Natural killer cell (primary cell): ENCODE measurements around the gene BCL3. TPM values are rescaled to one million over a fixed set of nuclear protein-coding genes. Genes with fewer than 3 reads are reported as not detected.

Source experiments
- ATAC-seq, 3 donors: fragments of 150-1000 bp in 2 of 3; fragments of 200-7000 bp in 1 of 3; cut with Tn5 transposase; 1 replicate in 1 of 3; 2 replicates in 2 of 3; pipeline ENCODE4 v1.10.0; 2021; ENCODE audit warnings: mild to moderate bottlenecking in 2 of 3, moderate library complexity in 2 of 3
- DNase-seq, 2 donors: peaks; one replicate each; pipeline versions ENCODE4 v3.0.0 to v3.0.0-alpha.2; 2013 to 2021; ENCODE audit warnings: mixed read lengths in 1 of 2
- H3K27ac ChIP-seq: one replicate; pipeline ENCODE4 v1.5.1; 2013; ENCODE audit warnings: mild to moderate bottlenecking, low read length
- H3K27me3 ChIP-seq: one replicate; pipeline ENCODE4 v1.6.1; 2013; ENCODE audit warnings: low read length; ENCODE audit not compliant: control insufficient read depth, insufficient read depth
- H3K36me3 ChIP-seq: one replicate; pipeline ENCODE4 v1.6.1; 2013; ENCODE audit warnings: low read length; ENCODE audit not compliant: control insufficient read depth, insufficient read depth
- H3K4me1 ChIP-seq: one replicate; pipeline ENCODE4 v1.6.1; 2013; ENCODE audit warnings: low read length; ENCODE audit not compliant: control insufficient read depth, insufficient read depth
- H3K4me3 ChIP-seq: one replicate; pipeline ENCODE4 v1.5.1; 2013; ENCODE audit warnings: low read length
- H3K9me3 ChIP-seq: one replicate; pipeline ENCODE4 v1.6.1; 2013; ENCODE audit warnings: low read length; ENCODE audit not compliant: control insufficient read depth, insufficient read depth
- H3K27ac Mint-ChIP-seq, 2 donors: one replicate each; pipeline ENCODE4 v1.8.0; 2022; ENCODE audit warnings: mild to moderate bottlenecking in 2 of 2, mixed read lengths in 2 of 2, moderate library complexity in 1 of 2
- H3K27me3 Mint-ChIP-seq, 2 donors: one replicate each; pipeline ENCODE4 v1.8.0; 2022; ENCODE audit warnings: low read depth in 2 of 2, mixed read lengths in 2 of 2
- H3K36me3 Mint-ChIP-seq: one replicate; pipeline ENCODE4 v1.8.0; 2022; ENCODE audit warnings: mixed read lengths
- H3K4me1 Mint-ChIP-seq, 2 donors: one replicate each; pipeline ENCODE4 v1.8.0; 2022; ENCODE audit warnings: mixed read lengths in 2 of 2
- H3K4me3 Mint-ChIP-seq: one replicate; pipeline ENCODE4 v1.8.0; 2022; ENCODE audit warnings: mild to moderate bottlenecking, moderate library complexity, mixed read lengths
- H3K9me3 Mint-ChIP-seq, 2 donors: one replicate each; pipeline ENCODE4 v1.8.0; 2022; ENCODE audit warnings: mixed read lengths in 2 of 2
- CTCF ChIP-seq: fragments of 200-600 bp; IDR thresholded peaks from one replicate; pipeline ENCODE4 v1.8.0; 2022; ENCODE audit warnings: antibody characterized with exemption
- WGBS: methylation state at CpG from one replicate; pipeline ENCODE4 v1.1.7; 2013; ENCODE audit warnings: missing lambda C conversion rate; ENCODE audit not compliant: insufficient coverage; 5-methylcytosine and 5-hydroxymethylcytosine counted together
- intact Hi-C: fragments of 100-400 bp; cut with micrococcal nuclease; formaldehyde crosslinking; loops from one replicate; pipeline ENCODE4 v1.14.2; 2022
- total RNA-seq, 4 donors: library from RNA; stranded (reverse); fragments of 120-200 nt in 1 of 4; gene quantifications; one replicate each; pipeline versions ENCODE4 v1.2.3 to v1.2.4, GENCODE V29; 2013 to 2022

BCL3 gene
- total RNA-seq, 3 donors from 2014 or later (not counting 1 experiment from before 2014, with no cell fraction given) = 152 to 199 (median 164) TPM

DNA sequence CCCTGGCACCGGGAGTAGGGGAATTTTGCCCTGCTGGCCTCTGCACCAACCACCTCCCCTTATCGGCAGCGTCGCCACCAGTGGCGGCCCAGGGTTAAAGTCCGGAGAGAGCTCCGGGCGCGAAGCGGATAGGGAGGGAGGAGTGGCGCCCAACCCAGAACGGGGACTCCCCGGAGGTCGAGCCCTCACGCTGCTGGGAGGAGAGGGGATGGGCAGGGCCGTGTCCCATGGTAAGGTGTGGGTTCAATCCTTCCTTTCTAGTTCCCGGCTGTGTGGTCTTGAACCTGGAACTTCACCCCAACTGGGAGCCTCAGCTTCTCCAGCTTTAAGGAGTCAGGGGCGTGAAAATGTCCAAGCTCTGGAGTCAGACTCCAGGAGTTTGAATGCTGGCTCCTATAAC lies 23.3 kb upstream of the BCL3 start:
- no peak overlapping the region for H3K4me3 Mint-ChIP-seq
- peaks cover 9 to 22% of the 10 kb centered on the region in 2 donors for H3K4me1 Mint-ChIP-seq
- Histone ChIP-seq H3K27me3 (peaks cover 2% of the 10 kb centered on the region), H3K4me3 (no peak overlapping the region), H3K36me3 (no peaks in the 10 kb centered on the region), H3K4me1 (peaks cover 48% of the 10 kb centered on the region), H3K9me3 (no peaks in the 10 kb centered on the region), H3K27ac (no peak overlapping the region)
- no peaks in the 10 kb centered on the region for H3K36me3 Mint-ChIP-seq
- H3K27me3 Mint-ChIP-seq = peaks cover 0 to 7% of the 10 kb centered on the region in 2 donors
- no peaks in the 10 kb centered on the region for H3K9me3 Mint-ChIP-seq
- intact Hi-C loops = no loop called here
- TF ChIP-seq CTCF = no peak
- peak; percentile 40 to 68 (median 53) for ATAC-seq
- DNase-seq = peak in 1 of 2 donors; percentile 18
- 47% methylated on average over 17 of the region's 18 CpGs for WGBS
- no peak overlapping the region for H3K27ac Mint-ChIP-seq

- Histone ChIP-seq H3K36me3 (no peaks in the 10 kb centered on the region), H3K27ac (no peak overlapping the region), H3K27me3 (peaks cover 2% of the 10 kb centered on the region), H3K4me1 (peaks cover 48% of the 10 kb centered on the region), H3K9me3 (no peaks in the 10 kb centered on the region), H3K4me3 (no peak overlapping the region)
- no peak overlapping the region for H3K27ac Mint-ChIP-seq
- H3K9me3 Mint-ChIP-seq = no peaks in the 10 kb centered on the region
- no peak for DNase-seq
- 95% methylated on average over 5 of the region's 5 CpGs for WGBS
- H3K4me1 Mint-ChIP-seq = peaks cover 9 to 22% of the 10 kb centered on the region in 2 donors
- intact Hi-C loops = no loop called here
- no peaks in the 10 kb centered on the region for H3K36me3 Mint-ChIP-seq
- no peak for ATAC-seq
- TF ChIP-seq CTCF = no peak
- peaks cover 0 to 7% of the 10 kb centered on the region in 2 donors for H3K27me3 Mint-ChIP-seq
- H3K4me3 Mint-ChIP-seq = no peak overlapping the region
Measured at GRCh38 chr19:44725684-44726083, 22.8 kb upstream of the BCL3 start.

DNA sequence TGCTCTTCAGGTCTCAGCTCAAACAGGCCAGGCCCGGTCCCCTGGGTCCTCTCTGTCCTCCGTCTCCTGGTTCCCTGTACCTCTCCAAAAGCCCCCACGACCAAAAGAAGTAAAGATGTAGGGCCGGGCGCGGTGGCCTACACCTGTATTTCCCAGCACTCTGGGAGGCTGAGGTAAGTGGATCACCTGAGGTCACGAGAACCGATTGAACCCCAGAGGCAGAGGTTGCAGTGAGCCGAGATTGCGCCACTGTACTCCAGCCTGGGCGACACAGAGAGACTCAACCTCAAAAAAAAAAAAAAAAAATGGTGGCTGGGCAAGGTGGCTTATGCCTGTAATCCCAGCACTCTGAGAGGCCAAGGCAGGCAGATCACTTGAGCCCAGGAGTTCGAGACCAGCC lies 22.0 kb upstream of the BCL3 start:
- Mint-ChIP-seq H3K27ac (no peak overlapping the region), H3K27me3 (peaks cover 0 to 7% of the 10 kb centered on the region in 2 donors), H3K36me3 (no peaks in the 10 kb centered on the region), H3K9me3 (no peaks in the 10 kb centered on the region), H3K4me1 (peaks cover 9 to 22% of the 10 kb centered on the region in 2 donors), H3K4me3 (no peak overlapping the region)
- H3K4me3 ChIP-seq = no peak overlapping the region
- intact Hi-C loops = no loop called here
- H3K4me1 ChIP-seq = peaks cover 48% of the 10 kb centered on the region
- no peak for DNase-seq
- WGBS = 93% methylated on average over 12 of the region's 12 CpGs
- no peak for ATAC-seq
- no peaks in the 10 kb centered on the region for H3K9me3 ChIP-seq
- H3K36me3 ChIP-seq = no peaks in the 10 kb centered on the region
- no peak for TF ChIP-seq CTCF
- peaks cover 2% of the 10 kb centered on the region for H3K27me3 ChIP-seq
- H3K27ac ChIP-seq = no peak overlapping the region

DNA sequence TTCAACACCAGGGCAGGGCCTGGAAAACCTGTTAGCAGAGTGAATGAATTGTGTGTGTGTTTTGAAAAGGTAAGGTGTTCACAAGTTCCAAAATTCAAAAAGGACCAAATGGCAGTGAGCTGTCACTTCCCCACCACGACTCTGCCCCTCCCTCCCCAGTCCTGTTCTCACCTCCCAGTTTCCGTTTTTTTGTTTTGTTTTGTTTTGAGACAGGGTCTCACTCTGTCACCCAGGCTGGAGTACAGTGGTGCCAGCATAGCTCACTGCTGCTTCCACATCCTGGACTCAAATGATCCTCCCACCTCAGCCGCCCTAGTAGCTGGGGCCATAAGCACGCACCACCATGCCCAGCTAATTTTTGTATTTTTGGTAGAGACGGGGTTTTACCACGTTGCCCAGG lies 20.3 kb upstream of the BCL3 start:
- no peak overlapping the region for H3K4me3 Mint-ChIP-seq
- Histone ChIP-seq H3K27me3 (peaks cover 2% of the 10 kb centered on the region), H3K9me3 (no peaks in the 10 kb centered on the region), H3K27ac (no peak overlapping the region), H3K4me1 (peaks cover 37% of the 10 kb centered on the region), H3K4me3 (no peak overlapping the region), H3K36me3 (no peaks in the 10 kb centered on the region)
- no peaks in the 10 kb centered on the region for H3K9me3 Mint-ChIP-seq
- peak overlapping the region in 1 of 2 donors; percentile 42 for H3K27ac Mint-ChIP-seq
- H3K36me3 Mint-ChIP-seq = no peaks in the 10 kb centered on the region
- no peak for TF ChIP-seq CTCF
- H3K27me3 Mint-ChIP-seq = peaks cover 0 to 3% of the 10 kb centered on the region in 2 donors
- DNase-seq = no peak
- 70% methylated on average over 5 of the region's 6 CpGs for WGBS
- H3K4me1 Mint-ChIP-seq = peaks cover 9 to 22% of the 10 kb centered on the region in 2 donors
- no peak for ATAC-seq
- intact Hi-C loops = no loop called here
